Astrocyte (in vitro differentiated cells and primary cell): Measurements from ENCODE around the gene SCAANT1.

Source experiments
- CTCF ChIP-seq: IDR thresholded peaks from 2 replicates; pipeline ENCODE4 v1.5.1; 2011; ENCODE audit warnings: low read depth, mild to moderate bottlenecking, inconsistent platforms, low read length, moderate library complexity; ENCODE audit not compliant: insufficient read depth
- EZH2 ChIP-seq: IDR thresholded peaks from 2 replicates; pipeline ENCODE4 v1.6.1; 2012; ENCODE audit warnings: mild to moderate bottlenecking, low read length, inconsistent platforms; ENCODE audit not compliant: insufficient read depth

- TF ChIP-seq CTCF (no peak), EZH2 (no peak)
These were observed 15.7 kb downstream of the SCAANT1 start for GRCh38 chr3:63896332-63897030.
